ENCODE measurements around the gene COL20A1.
"Not testable (repeated sequence)": the region's sequence is repeated elsewhere in the genome, so short reads cannot be mapped to it uniquely, and the experiment has no call there.

Gene COL20A1

DNA sequence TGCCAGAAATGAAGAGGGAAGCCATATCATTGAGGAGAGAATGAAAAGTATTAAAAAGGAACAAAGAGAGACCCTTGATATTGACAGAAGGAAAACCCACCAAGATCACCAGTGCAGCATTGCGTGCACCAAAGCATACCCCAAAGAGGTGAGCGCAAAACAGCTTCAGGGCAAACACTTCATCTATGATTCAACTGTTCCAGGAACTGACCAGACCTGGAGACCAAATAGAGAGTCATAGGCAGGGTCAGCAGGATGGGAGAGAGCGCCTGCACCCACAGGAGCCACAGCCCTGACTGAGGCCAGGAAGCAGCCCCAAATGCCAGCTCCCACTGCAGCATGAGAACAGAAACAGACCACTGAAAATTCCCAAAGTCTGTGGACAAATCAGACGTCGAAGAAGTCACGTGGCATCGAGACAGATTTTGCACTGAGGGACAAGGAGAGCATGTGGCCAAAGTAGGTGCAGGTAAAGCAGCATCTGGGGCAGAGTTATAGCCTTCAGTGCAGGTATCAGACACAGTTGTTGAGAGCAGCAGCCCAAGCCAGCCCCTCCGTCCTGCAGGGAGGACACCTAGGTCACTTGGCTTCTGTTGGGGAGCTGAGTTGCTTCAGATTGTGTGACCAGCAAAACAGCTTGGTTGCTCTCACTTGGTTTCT lies 38.9 kb downstream of the COL20A1 start:
- DNase-seq (ENCODE audit: low spot score), result no peak
- no peak for FAIRE-seq

DNA sequence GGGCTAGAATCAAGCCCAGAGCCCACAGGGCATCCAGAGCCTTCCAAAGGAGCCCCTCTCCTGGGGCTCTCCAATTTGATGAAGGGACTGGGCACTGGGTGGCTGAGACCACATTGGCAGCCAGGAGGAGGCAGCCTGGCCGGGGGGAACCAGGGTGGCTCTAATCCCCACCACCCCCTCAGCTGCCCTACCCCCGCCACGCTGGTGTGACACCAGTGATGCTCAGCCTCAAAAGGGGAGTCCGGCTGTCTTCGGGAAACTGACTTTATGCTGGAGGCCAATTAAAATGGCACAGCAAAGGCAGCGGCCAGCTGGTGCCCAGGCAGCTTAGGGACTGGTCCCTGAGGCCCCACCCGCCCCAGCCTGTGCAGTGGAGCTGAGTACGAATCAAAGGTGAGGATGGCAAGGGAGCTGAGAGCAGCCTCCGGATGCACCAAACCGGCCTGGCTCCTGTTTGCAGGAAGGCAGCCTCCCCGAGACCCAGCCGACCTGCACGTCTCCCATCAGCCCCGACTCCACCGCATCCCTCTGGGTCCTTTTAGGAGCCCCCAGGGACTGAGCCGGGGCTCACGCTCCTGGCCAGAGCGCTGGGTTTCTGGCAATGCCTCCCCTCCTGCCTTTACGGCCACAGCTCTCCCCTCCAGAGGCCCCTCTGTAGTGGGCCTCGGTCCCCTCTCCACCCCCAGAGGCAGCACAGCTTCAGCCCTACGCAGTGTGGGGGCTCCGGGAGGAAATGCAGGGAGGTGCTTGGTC lies 39.7 kb downstream of the COL20A1 start:
- no peak for DNase-seq (ENCODE audit: low spot score)
- no peak for FAIRE-seq

GRCh38 chr20:63333241-63333836 lies 40.4 kb downstream of the COL20A1 start:
- no peak for DNase-seq (ENCODE audit: low spot score)
- FAIRE-seq, result no peak

DNA sequence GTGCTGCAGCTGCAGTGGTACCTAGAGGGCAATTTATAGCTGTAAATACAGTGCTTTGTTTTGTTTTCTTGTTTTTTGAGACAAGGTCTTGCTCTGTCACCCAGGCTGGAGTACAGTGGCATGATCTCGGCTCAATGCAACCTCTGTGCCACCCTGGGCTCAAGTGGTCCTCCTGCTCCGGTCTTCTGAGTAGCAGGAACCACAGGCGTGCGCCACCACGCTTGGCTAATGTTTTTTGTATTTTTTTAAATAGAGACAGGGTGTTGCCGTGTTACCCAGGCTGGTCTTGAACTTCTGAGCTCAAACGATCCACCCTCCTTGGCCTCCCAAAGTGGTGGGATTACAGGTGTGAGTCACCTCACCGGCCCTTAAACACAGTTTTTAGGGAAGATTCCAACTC lies 41.4 kb downstream of the COL20A1 start:
- DNase-seq (ENCODE audit: low spot score) (no peak), FAIRE-seq (no peak)

GRCh38 chr20:63335060-63335459 lies 42.1 kb downstream of the COL20A1 start:
- not testable (repeated sequence) for DNase-seq (ENCODE audit: low spot score); FAIRE-seq

GRCh38 chr20:63335711-63336110 lies 42.7 kb downstream of the COL20A1 start:
- no peak for DNase-seq (ENCODE audit: low spot score)
- no peak for FAIRE-seq

- no peak for FAIRE-seq
- no peak for DNase-seq (ENCODE audit: low spot score)
Measured at GRCh38 chr20:63336232-63336752, 43.3 kb downstream of the COL20A1 start.

DNA sequence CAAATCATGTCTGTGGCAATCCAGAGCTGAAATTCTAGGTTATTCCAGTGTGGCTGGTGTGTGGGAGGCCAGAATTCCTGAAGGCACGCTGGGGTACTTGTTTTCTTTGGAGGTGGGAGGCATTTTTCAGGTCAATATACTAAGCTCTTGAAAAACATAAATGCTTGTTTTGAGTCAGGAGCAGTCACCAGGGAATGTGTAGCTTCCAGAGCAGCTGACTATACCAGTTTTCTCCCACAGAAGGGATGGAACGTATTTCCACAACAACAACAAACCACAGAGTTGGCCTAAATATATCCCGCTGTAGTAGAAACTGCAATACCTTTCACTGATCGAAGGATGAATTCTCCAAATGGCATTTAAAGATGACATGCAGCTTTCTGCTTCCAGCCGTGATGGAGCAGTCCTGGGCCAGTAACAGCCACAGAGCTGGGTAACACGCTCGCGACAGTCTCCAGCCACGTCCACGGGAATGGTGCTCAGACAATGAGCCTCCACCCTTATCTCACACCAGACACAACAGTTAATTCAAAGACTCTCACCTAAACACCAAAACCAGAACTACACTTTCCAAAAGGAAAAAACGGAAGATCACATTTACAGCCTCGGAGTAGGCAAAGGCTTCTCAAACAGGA lies 44.9 kb downstream of the COL20A1 start:
- no peak for FAIRE-seq
- DNase-seq (ENCODE audit: low spot score), result no peak

DNA sequence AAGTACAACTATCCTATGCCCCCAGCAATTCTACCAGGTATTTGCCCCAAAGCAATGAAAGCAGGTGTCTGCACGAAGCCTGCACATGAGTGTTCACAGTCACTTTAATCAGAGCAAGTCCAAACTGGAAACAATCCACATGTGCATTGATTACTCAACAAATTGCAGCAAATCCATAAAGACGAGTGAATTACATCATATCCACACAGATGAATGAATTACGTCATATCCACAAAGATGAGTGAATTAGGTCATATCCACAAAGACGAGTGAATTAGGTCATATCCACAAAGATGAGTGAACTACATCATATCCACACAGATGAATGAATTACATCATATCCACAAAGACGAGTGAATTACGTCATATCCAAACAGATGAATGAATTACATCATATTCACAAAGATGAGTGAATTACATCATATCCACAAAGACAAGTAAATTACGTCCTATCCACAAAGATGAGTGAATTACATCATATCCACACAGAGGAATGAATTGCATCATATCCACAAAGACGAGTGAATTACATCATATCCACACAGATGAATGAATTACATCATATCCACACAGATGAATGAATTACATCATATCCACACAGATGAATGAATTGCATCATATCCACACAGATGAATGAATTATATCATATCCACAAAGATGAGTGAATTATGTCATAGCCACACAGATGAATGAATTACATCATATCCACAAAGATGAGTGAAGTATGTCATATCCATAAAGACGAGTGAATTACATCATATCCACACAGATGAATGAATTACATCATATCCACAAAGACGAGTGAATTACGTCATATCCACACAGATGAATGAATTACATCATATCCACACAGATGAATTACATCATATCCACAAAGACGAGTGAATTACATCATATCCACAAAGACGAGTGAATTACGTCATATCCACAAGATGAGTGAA lies 46.4 kb downstream of the COL20A1 start:
- peak; percentile 61 for FAIRE-seq
- DNase-seq (ENCODE audit: low spot score), result not testable (repeated sequence)

GRCh38 chr20:63340158-63340688 lies 47.2 kb downstream of the COL20A1 start:
- not testable (repeated sequence) for DNase-seq (ENCODE audit: low spot score); FAIRE-seq

DNA sequence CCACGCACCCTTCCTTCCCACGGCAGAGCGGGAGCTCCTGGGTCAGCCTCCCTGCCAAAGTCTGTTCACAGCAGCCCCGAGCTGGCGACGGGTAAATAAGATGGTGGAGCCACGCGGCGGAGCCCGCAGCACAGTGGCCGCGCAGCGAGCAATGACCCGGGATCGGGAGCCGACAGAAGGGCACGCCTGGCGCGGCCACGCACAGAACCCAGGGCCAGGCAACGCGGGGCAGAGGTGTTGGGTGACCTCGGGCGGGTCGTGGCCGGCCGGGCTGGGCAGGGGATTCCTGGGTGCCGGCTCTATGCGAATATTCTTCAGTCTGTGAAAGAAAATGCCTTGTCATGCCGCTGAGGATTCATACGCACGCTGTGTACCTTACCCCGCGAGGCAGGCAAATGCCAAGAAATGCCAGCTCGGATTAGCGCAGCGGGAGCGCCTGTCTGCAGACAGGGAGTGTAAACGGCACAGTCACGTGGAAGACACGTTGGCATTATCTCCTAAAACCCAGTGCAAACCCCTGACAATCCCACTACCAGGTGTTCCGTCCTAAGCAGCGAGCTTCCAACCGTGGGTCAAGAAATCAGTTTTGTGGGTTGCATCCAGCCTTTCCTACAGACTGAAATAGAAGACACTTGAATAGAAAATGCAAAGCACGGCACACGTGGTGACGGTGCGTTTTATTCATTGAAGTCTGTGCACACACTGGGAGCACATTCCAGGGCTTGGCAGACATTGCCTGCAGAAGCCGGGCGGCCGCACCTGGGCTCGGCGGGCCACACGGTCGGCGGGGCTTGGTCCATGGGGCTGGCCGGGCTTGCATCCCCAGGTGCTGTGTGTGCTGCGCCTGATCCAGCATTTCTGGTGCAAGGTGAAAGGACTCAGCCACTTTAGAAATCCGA lies 49.8 kb downstream of the COL20A1 start:
- DNase-seq (ENCODE audit: low spot score), result no peak

GRCh38 chr20:63343460-63344445 lies 50.8 kb downstream of the COL20A1 start:
- no peak for DNase-seq (ENCODE audit: low spot score)
- no peak for FAIRE-seq

More for the DNA sequence above, 49.8 kb downstream of the COL20A1 start:
- no peak for FAIRE-seq

DNA sequence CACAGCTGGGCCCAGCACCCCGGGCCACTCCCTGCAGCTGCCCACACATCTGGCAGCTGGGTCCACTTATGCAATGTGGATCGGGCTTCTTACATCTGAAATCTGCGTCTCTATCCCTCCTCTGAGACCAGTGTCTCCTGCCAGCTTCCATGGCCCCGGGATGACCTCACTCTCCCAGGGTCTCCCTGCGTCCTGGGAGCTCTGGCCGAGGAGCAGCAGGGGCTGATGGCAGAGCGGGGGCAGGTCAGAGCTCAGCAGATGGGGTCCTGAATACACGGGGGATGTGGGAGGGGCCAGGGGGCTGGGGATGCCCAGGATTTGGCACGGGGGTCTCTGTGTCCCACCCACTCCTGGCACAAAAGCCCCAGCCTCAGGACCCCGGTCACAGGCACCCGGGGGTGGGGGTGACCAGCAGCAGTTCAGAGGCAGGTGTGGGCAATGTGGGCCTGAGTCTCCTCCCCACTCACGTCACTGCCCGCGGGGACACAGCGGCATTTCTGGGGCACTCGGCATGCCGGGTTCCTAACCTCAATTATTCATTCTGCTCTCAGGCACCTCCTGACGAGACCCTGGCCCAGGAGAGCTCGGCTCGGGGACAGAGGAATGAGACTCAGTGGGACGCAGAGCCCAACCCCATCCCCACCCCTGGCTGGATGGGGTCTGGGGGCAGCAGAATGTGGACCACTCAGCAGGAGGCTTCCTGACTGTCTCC lies 51.8 kb downstream of the COL20A1 start:
- DNase-seq (ENCODE audit: low spot score), result no peak
- no peak for FAIRE-seq

GRCh38 chr20:63345328-63346100 lies 52.5 kb downstream of the COL20A1 start:
- FAIRE-seq, result no peak
- DNase-seq (ENCODE audit: low spot score), result no peak

DNA sequence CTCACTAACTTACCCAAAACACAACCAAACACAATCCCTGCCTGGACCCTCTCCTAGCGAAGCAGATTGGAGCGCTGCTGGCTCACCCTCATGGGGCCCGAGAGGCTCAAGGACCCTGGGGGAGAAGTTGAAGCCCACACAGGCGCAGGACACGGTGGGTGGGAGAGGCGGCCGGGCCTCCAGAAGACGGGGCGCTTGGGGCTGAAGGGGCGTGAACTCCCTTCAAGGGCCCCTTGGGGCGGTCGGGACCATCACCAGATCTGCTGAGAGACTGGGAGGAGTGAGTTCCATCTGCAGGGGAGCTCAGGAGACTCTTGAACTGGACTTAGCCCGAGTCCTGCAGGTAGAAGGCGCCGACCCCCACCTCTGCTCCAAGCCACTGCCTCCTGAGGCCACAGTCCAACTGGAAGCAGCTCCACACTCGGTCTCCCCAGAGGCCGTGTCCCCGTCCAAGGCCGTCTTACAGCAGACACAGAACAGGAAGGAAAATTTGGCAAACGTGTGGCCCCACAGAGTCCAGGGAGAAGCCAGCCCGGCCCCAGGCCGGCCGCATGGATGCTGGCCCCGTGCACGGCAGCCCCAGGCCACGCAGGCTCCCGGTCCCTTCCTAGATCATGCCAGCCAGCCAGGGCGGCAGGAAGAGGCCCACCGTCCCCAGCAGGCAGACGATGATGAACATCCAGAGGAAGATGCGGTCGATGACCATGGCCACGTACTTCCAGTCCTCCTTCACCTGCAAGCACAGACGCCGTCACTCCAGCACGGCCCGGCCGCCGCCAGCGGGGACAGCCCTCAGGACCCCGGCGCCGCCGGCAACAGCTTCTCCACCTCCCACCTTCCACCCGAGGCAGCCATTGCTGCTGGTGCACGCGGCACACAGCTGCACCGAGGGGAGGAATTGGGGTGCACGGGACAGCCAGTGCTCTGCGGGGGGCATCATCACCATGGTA lies 53.4 kb downstream of the COL20A1 start:
- DNase-seq (ENCODE audit: low spot score) (no peak), FAIRE-seq (no peak)
